GM12864 (cell line): ENCODE measurements around the gene GSTA4.

ENCODE experiments used
- DNase-seq: peaks from one replicate; pipeline ENCODE4 v3.0.0-alpha.2; 2011; ENCODE audit warnings: low read depth
- H3K4me3 ChIP-seq: 2 replicates; pipeline ENCODE4 v1.5.1; 2011; ENCODE audit warnings: mild to moderate bottlenecking, low read depth, low read length, control low read depth
- TF ChIP-seq, protein P1 (sequence below): IDR thresholded peaks from 2 replicates; pipeline ENCODE4 v1.5.1; 2011; ENCODE audit warnings: low read depth, mild to moderate bottlenecking, moderate library complexity, low read length, control low read depth, inconsistent platforms; ENCODE audit errors: missing control alignments

The GSTA4 gene

GRCh38 chr6:52990342-52990741 is 4.7 kb downstream of the GSTA4 start:
- DNase-seq, result no peak
- no peak overlapping the region for H3K4me3 ChIP-seq
- TF ChIP-seq, protein P1, sequence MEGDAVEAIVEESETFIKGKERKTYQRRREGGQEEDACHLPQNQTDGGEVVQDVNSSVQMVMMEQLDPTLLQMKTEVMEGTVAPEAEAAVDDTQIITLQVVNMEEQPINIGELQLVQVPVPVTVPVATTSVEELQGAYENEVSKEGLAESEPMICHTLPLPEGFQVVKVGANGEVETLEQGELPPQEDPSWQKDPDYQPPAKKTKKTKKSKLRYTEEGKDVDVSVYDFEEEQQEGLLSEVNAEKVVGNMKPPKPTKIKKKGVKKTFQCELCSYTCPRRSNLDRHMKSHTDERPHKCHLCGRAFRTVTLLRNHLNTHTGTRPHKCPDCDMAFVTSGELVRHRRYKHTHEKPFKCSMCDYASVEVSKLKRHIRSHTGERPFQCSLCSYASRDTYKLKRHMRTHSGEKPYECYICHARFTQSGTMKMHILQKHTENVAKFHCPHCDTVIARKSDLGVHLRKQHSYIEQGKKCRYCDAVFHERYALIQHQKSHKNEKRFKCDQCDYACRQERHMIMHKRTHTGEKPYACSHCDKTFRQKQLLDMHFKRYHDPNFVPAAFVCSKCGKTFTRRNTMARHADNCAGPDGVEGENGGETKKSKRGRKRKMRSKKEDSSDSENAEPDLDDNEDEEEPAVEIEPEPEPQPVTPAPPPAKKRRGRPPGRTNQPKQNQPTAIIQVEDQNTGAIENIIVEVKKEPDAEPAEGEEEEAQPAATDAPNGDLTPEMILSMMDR, result no peak

GRCh38 chr6:52985228-52985627 is 9.9 kb downstream of the GSTA4 start:
- TF ChIP-seq, protein P1, result no peak
- no peak for DNase-seq
- no peak overlapping the region for H3K4me3 ChIP-seq

GRCh38 chr6:52984247-52984646 is 10.8 kb downstream of the GSTA4 start:
- DNase-seq, result no peak
- H3K4me3 ChIP-seq, result no peak overlapping the region
- TF ChIP-seq, protein P1, result no peak

DNA sequence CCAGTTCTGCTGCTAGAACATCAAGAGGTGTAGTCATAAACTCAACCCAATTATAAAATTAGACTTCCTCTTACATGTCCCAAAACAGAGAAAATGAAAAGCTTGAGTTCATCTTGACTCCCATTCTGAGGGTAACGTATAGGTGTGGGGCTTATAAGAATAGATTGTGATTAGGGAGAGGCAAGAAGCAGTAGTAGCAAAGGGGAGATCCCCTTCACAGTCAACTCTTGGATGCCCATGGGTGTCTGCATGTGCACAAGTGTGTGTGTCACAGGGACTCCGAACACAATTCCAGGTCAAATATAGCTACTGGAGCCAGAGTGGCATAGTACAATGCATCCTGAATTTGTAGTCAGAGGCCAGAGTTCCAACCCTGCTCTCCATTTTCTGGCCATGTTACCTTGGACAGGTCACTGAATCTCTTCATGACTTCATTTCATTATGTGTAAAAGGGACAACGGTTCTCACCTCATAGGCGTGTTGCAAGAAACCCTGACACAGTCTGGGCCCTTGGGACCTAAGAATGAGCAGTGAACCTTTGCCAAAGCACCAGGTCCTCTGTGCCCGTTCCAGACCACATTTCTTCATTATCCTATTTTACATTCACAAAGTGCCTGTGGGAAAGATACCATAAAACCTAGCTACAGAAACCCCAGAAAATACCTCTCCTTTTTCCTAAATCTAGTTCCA is 11.8 kb downstream of the GSTA4 start:
- H3K4me3 ChIP-seq, result no peak overlapping the region
- TF ChIP-seq, protein P1, result no peak

GRCh38 chr6:52982680-52983079 is 12.4 kb downstream of the GSTA4 start:
- DNase-seq, result no peak
- TF ChIP-seq, protein P1, result no peak

More for the DNA sequence above, 11.8 kb downstream of the GSTA4 start:
- DNase-seq, result no peak

DNA sequence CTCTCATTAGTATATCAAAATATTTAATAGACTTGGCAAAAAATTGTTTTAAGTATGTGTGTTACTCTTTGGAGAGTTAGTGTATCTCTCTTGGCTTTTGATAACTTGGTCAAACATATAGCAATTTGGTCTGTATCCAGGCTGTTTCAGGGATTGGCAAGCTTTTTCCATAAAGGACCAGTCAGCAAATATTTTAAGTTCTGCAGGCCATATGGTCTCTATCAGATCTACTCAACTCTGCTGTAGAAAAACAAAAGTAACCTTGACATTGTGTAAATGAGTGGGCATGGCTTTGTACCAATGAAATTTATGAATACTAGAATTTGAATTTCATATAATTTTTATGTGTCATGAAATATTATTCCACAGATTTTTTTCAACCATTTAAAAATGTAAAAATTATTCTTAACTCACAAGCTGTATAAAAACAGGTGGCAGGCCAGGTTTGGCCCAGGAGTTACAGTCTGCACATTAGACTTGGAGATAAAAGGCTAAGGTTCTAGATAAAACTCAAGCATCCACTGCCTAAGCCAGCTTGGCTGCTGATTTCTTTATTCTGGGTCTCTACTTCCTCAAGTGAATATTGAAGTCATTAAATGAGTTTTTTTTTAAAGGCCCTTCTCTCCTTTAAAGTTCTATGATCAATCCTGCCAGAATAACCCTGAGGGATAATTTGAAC is 13.7 kb downstream of the GSTA4 start:
- H3K4me3 ChIP-seq, result no peak overlapping the region
- TF ChIP-seq, protein P1, result no peak
- DNase-seq, result no peak

More at GRCh38 chr6:52982680-52983079, 12.4 kb downstream of the GSTA4 start:
- H3K4me3 ChIP-seq, result no peak overlapping the region
